GM19193 (cell line): ENCODE data around the gene ALOX15B.

ENCODE experiments used
- POLR2A ChIP-seq: IDR thresholded peaks from 4 replicates; pipeline ENCODE4 v1.6.1; 2011; ENCODE audit not compliant: insufficient read depth, insufficient read length; ENCODE audit errors: extremely low read depth

The ALOX15B gene

GRCh38 chr17:8005967-8006730 lies 32.7 kb upstream of the ALOX15B start:
- TF ChIP-seq POLR2A, result no peak

- TF ChIP-seq POLR2A, result no peak
Observed at GRCh38 chr17:8006836-8007680, 31.8 kb upstream of the ALOX15B start.

GRCh38 chr17:8007836-8008235 lies 31.0 kb upstream of the ALOX15B start:
- no peak for TF ChIP-seq POLR2A

- no peak for TF ChIP-seq POLR2A
Observed at GRCh38 chr17:8012045-8012580, 26.7 kb upstream of the ALOX15B start.

DNA sequence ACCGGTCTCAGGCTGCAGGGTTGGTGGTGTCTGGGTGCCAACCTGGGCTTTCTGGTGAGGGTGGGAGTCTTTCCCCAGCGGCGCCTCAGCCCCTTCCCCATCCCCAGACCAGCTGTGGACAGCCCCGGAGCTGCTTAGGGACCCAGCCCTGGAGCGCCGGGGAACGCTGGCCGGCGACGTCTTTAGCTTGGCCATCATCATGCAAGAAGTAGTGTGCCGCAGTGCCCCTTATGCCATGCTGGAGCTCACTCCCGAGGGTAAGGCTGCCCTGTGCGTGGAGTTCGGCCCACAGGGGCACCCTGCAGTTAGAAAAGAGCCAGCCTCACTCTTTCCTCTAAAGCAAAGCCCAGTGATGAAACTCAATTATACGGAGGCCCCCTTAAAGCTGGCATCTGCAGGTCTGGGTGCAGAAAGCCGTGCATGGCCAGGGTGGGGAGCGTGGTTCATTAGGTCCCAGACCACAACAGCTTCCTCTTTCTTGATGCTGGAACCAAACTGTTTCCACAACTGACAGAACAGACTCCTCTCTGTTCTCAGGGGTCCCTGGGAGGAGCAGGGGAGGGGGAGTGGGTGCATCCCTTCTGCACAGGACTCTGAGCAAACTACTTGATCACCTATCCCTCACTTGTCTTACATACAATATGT lies 25.7 kb upstream of the ALOX15B start:
- no peak for TF ChIP-seq POLR2A

DNA sequence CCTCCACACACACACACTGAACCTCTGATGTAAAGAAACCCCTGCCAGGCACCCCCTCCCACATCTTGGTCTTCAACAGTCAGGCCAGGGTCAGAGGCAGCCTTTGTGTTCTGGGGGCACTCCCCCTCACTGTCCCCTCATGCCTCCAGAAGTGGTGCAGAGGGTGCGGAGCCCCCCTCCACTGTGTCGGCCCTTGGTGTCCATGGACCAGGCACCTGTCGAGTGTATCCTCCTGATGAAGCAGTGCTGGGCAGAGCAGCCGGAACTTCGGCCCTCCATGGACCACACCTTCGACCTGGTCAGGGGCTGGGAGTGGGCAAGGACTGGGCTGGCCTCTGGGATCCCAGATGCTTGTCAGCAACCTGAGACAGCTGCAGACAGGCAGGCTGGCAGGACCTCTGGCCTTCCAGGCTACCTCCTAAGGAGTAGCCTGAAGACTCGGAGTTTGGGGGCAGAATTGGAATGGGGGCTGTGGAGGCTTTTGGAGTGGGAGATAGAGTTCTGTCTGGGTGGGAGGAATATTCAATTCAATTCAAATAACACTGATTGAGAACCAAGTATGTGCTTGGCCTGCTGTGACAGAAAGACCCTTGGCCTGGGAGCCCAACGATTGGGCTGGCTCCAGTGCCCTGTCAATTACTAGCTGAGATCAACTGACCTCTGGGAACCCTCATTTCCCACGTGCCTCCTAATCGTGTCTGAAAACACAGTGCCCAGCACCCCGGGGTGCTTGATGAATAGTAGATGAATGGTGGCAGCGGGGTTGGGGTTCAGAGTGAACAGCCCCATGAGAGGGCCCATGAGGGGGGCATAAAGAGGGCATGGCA lies 24.9 kb upstream of the ALOX15B start:
- TF ChIP-seq POLR2A, result no peak

- TF ChIP-seq POLR2A, result no peak
Observed at GRCh38 chr17:8014558-8014850, 24.4 kb upstream of the ALOX15B start.

- no peak for TF ChIP-seq POLR2A
Observed at GRCh38 chr17:8015236-8015956, 23.5 kb upstream of the ALOX15B start.

- TF ChIP-seq POLR2A, result no peak
Observed at GRCh38 chr17:8015957-8016631, 22.8 kb upstream of the ALOX15B start.

GRCh38 chr17:8016632-8017424 lies 22.0 kb upstream of the ALOX15B start:
- TF ChIP-seq POLR2A, result no peak

- no peak for TF ChIP-seq POLR2A
Observed at GRCh38 chr17:8018436-8018835, 20.4 kb upstream of the ALOX15B start.

DNA sequence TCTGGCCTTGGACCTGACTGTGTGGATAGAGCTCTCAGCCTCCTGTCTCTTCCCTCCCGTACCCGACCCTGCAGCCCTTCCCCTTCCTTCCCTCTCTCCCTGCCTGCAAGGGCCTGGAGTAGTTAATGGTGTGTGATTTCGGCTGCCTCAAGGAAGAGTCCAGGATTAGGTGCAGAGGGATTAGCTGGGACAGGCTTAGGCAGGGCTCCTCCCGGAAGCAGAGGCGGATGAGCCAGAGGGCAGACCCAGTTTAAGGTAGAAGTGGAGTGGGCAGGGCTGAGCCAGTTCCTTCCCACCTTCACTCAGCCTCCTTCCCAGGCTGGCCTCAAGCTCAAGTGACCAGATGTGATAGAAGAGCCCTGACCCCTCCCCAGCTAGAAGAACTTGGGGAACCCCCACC lies 19.7 kb upstream of the ALOX15B start:
- no peak for TF ChIP-seq POLR2A
